ENCODE measurements around the gene PLCD4.
A peak's percentile ranks its signal among the peaks of the same experiment; 100 is the strongest.

PLCD4 gene

GRCh38 chr2:218578272-218578877, 29.3 kb upstream of the PLCD4 start:
- H3K9ac ChIP-seq (ENCODE audit: low read length): no peak overlapping the region
- H3K4me1 ChIP-seq (ENCODE audit: low read length): peaks cover 9% of the 10 kb centered on the region
- no peak overlapping the region for H3K27ac ChIP-seq (ENCODE audit: low read length)
- H3K9me3 ChIP-seq (ENCODE audit: insufficient read depth, low read length): no peaks in the 10 kb centered on the region
- peaks cover 85% of the 10 kb centered on the region for H3K79me2 ChIP-seq (ENCODE audit: low read length)
- peaks cover 23% of the 10 kb centered on the region for H3K36me3 ChIP-seq (replicated peaks; ENCODE audit: low read depth, low read length)
- H3K4me2 ChIP-seq (ENCODE audit: low read length): no peak overlapping the region
- no peak overlapping the region for H2AFZ ChIP-seq (ENCODE audit: low read depth, low read length)
- peaks cover 37% of the 10 kb centered on the region for H4K20me1 ChIP-seq (ENCODE audit: insufficient read depth, low read length)
- TF ChIP-seq EZH2phosphoT487 (IDR thresholded peaks at IDR 0.05; ENCODE audit: low read depth): no peak
- no peak for TF ChIP-seq CTCF (IDR thresholded peaks at IDR 0.05; ENCODE audit: low read depth, low read length)
- no peak overlapping the region for H3K4me3 ChIP-seq (ENCODE audit: low read length)
- no peaks in the 10 kb centered on the region for H3K27me3 ChIP-seq (ENCODE audit: low read depth, low read length)

- Histone ChIP-seq H4K20me1 (ENCODE audit: insufficient read depth, low read length) (peaks cover 32% of the 10 kb centered on the region), H3K27me3 (ENCODE audit: low read depth, low read length) (no peaks in the 10 kb centered on the region), H3K27ac (ENCODE audit: low read length) (peak overlapping the region; percentile 35; the same call in 1 of the 2 replicates), H3K79me2 (ENCODE audit: low read length) (peaks cover 49% of the 10 kb centered on the region), H3K4me3 (ENCODE audit: low read length) (no peak overlapping the region), H3K36me3 (replicated peaks; ENCODE audit: low read depth, low read length) (peaks cover 26% of the 10 kb centered on the region), H2AFZ (ENCODE audit: low read depth, low read length) (no peak overlapping the region), H3K4me2 (ENCODE audit: low read length) (no peak overlapping the region), H3K4me1 (ENCODE audit: low read length) (peaks cover 9% of the 10 kb centered on the region), H3K9ac (ENCODE audit: low read length) (no peak overlapping the region), H3K9me3 (ENCODE audit: insufficient read depth, low read length) (no peaks in the 10 kb centered on the region)
- TF ChIP-seq EZH2phosphoT487 (IDR thresholded peaks at IDR 0.05; ENCODE audit: low read depth) (no peak), CTCF (IDR thresholded peaks at IDR 0.05; ENCODE audit: low read depth, low read length) (no peak)
Observed at GRCh38 chr2:218582076-218582475, 25.6 kb upstream of the PLCD4 start.

GRCh38 chr2:218583983-218584850, 23.5 kb upstream of the PLCD4 start:
- H3K79me2 ChIP-seq (ENCODE audit: low read length): peaks cover 28% of the 10 kb centered on the region

More at GRCh38 chr2:218583983-218584850, 23.5 kb upstream of the PLCD4 start:
- Histone ChIP-seq H2AFZ (ENCODE audit: low read depth, low read length) (no peak overlapping the region), H3K9me3 (ENCODE audit: insufficient read depth, low read length) (no peaks in the 10 kb centered on the region), H3K9ac (ENCODE audit: low read length) (no peak overlapping the region), H3K4me3 (ENCODE audit: low read length) (no peak overlapping the region), H3K36me3 (replicated peaks; ENCODE audit: low read depth, low read length) (peaks cover 24% of the 10 kb centered on the region), H4K20me1 (ENCODE audit: insufficient read depth, low read length) (peaks cover 13% of the 10 kb centered on the region), H3K27ac (ENCODE audit: low read length) (no peak overlapping the region), H3K4me1 (ENCODE audit: low read length) (peaks cover 9% of the 10 kb centered on the region), H3K4me2 (ENCODE audit: low read length) (no peak overlapping the region), H3K27me3 (ENCODE audit: low read depth, low read length) (no peaks in the 10 kb centered on the region)
- TF ChIP-seq EZH2phosphoT487 (IDR thresholded peaks at IDR 0.05; ENCODE audit: low read depth) (no peak), CTCF (IDR thresholded peaks at IDR 0.05; ENCODE audit: low read depth, low read length) (no peak)

Data from OCI-LY3 (cell line).